ENCODE results near the gene P2RY6. TPM values are rescaled to one million over a fixed set of nuclear protein-coding genes. Genes with fewer than 3 reads are reported as not detected.

Gene P2RY6
- total RNA-seq, 1 experiment from 2014 or later, result not detected

GRCh38 chr11:73313652-73314051, 41.5 kb downstream of the P2RY6 start:
- no peak overlapping the region for H3K27ac Mint-ChIP-seq
- Histone ChIP-seq H3K4me1 (ENCODE audit: insufficient read depth, low read length) (no peaks in the 10 kb centered on the region), H3K9me3 (ENCODE audit: control insufficient read depth, low read depth, low read length) (no peaks in the 10 kb centered on the region), H3K56ac (ENCODE audit: insufficient read length, low read depth, low read length) (no peak overlapping the region), H4K5ac (ENCODE audit: insufficient read length, low read depth, low read length) (no peak overlapping the region), H3K4me2 (ENCODE audit: insufficient read depth, insufficient read length, low read length) (no peak overlapping the region), H3K79me1 (ENCODE audit: insufficient read depth, low read depth, low read length, poor library complexity, severe bottlenecking) (no peaks in the 10 kb centered on the region), H3K9ac (ENCODE audit: extremely low read depth, insufficient read length, low read length) (no peak overlapping the region), H3K18ac (ENCODE audit: insufficient read length, low read depth, low read length) (no peak overlapping the region), H2BK20ac (ENCODE audit: low read depth, low read length, poor library complexity, severe bottlenecking) (no peak overlapping the region), H3K4ac (ENCODE audit: low read depth, low read length) (no peak overlapping the region), H2AFZ (ENCODE audit: low read length) (no peak overlapping the region), H3K79me2 (ENCODE audit: insufficient read depth, low read length) (no peaks in the 10 kb centered on the region; the same call in 1 of the 2 replicates), H3K27me3 (ENCODE audit: insufficient read depth, low read length) (no peaks in the 10 kb centered on the region; the same call in 1 of the 2 replicates), H3T11ph (ENCODE audit: low read length) (no peak overlapping the region), H2BK120ac (ENCODE audit: low read depth, low read length, poor library complexity, severe bottlenecking) (no peak overlapping the region), H2AK5ac (ENCODE audit: insufficient read length, low read length) (no peak overlapping the region), H4K20me1 (ENCODE audit: control insufficient read depth, insufficient read depth, insufficient read length) (no peaks in the 10 kb centered on the region), H3K23me2 (ENCODE audit: insufficient read length, low read depth, low read length, poor library complexity, severe bottlenecking) (peaks cover 10% of the 10 kb centered on the region), H2BK5ac (ENCODE audit: insufficient read length, low read length) (no peak overlapping the region), H2BK15ac (ENCODE audit: low read depth, low read length) (no peak overlapping the region), H3K14ac (ENCODE audit: insufficient read depth, low read length) (no peak overlapping the region), H4K91ac (ENCODE audit: insufficient read length, low read depth, low read length) (no peak overlapping the region), H4K8ac (replicated peaks; ENCODE audit: insufficient read length, low read depth, low read length) (no peak overlapping the region), H2BK12ac (ENCODE audit: insufficient read length, low read depth, low read length) (no peak overlapping the region), H3K23ac (ENCODE audit: insufficient read length, low read depth, low read length) (no peak overlapping the region), H3K27ac (ENCODE audit: insufficient read length, low read depth, low read length) (no peak overlapping the region)
- H3K4me1 Mint-ChIP-seq, result peaks cover 24 to 51% of the 10 kb centered on the region in 2 experiments
- no peak for TF ChIP-seq CTCF (conservative IDR thresholded peaks at IDR 0.05)
- H3K27me3 Mint-ChIP-seq (ENCODE audit: low read depth), result peaks cover 39% of the 10 kb centered on the region
- no peak for DNase-seq
- H3K36me3 Mint-ChIP-seq (ENCODE audit: insufficient read depth in 1 of 3, low read depth in 3 of 3), result peaks cover 0 to 8% (median 2%) of the 10 kb centered on the region in 3 experiments; a peak in 2 of 7 replicates
- WGBS (ENCODE audit: extremely low coverage, insufficient read length, low lambda C conversion rate), result no CpG with 5 or more reads among the region's 1 CpG
- H3K9me3 Mint-ChIP-seq, result no peaks in the 10 kb centered on the region
- H3K4me3 Mint-ChIP-seq, result no peak overlapping the region

Data from H9 (cell line).